ENCODE results near the gene POLDIP3. TPM values are rescaled to one million over a fixed set of nuclear protein-coding genes. Genes with fewer than 3 reads are reported as not detected.

Gene POLDIP3
- total RNA-seq, 1 experiment from 2014 or later: 67.6 TPM

- Histone ChIP-seq H4K20me1 (ENCODE audit: insufficient read depth) (no peaks in the 10 kb centered on the region), H3K36me3 (ENCODE audit: control insufficient read depth in 1 of 2, insufficient read depth in 2 of 2, low read length in 2 of 2) (peaks cover 25 to 32% of the 10 kb centered on the region in 2 experiments; a peak in 3 of 4 replicates), H3K4me2 (ENCODE audit: low read length) (no peak overlapping the region), H3K27me3 (ENCODE audit: insufficient read depth, low read length) (no peaks in the 10 kb centered on the region), H2AFZ (ENCODE audit: low read depth, low read length, poor library complexity, severe bottlenecking) (no peak overlapping the region), H3K9me2 (ENCODE audit: insufficient read depth) (no peaks in the 10 kb centered on the region), H3K9ac (ENCODE audit: low read length) (no peak overlapping the region), H3K9me3 (ENCODE audit: control insufficient read depth in 1 of 2, insufficient read depth in 1 of 2, low read depth in 1 of 2, low read length in 2 of 2) (no peaks in the 10 kb centered on the region), H3K4me1 (ENCODE audit: control insufficient read depth in 1 of 2, insufficient read depth in 2 of 2, low read length in 2 of 2) (no peaks in the 10 kb centered on the region), H3K79me2 (ENCODE audit: insufficient read depth, low read length) (peaks cover 9% of the 10 kb centered on the region), H3K27ac (ENCODE audit: low read depth, low read length) (no peak overlapping the region), H3K4me3 (replicated peaks in 1 of 2; ENCODE audit: low read depth in 1 of 2, low read length in 2 of 2) (no peak overlapping the region)
- CTCF ChIA-PET: no interaction called here
- DNase-seq (ENCODE audit: low read depth, low spot score): no peak
- TF ChIP-seq REST (IDR thresholded peaks at IDR 0.05; ENCODE audit: low read depth) (no peak), SRF (IDR thresholded peaks at IDR 0.05; ENCODE audit: low read depth) (no peak), ZBTB33 (IDR thresholded peaks at IDR 0.05; ENCODE audit: extremely low read depth, insufficient replicate concordance, low read length) (no peak), POLR2AphosphoS5 (IDR thresholded peaks at IDR 0.05; ENCODE audit: low read depth, low read length) (no peak), TCF7L2 (IDR thresholded peaks at IDR 0.05; ENCODE audit: borderline replicate concordance, extremely low read depth, insufficient read depth, insufficient read length) (no peak), EZH2phosphoT487 (IDR thresholded peaks at IDR 0.05; ENCODE audit: borderline replicate concordance) (no peak), SP1 (IDR thresholded peaks at IDR 0.05; ENCODE audit: low read depth) (no peak), RAD21 (IDR thresholded peaks at IDR 0.05; ENCODE audit: low read depth) (no peak), SIN3A (IDR thresholded peaks at IDR 0.05; ENCODE audit: low read depth) (no peak), ZFX (IDR thresholded peaks at IDR 0.05) (no peak), POLR2A (IDR thresholded peaks at IDR 0.05; ENCODE audit: borderline replicate concordance, extremely low read depth, insufficient read depth, insufficient read length) (no peak), YY1 (IDR thresholded peaks at IDR 0.05; ENCODE audit: extremely low read depth, insufficient replicate concordance, low read depth, low read length) (no peak)
- no peak for ATAC-seq
- intact Hi-C loops (cut with micrococcal nuclease): no loop called here
- POLR2A ChIA-PET: interaction anchor here (0.9 kb wide), 1 partner anchor 12 kb away, joined by 3 read pairs; no protein-coding TSS in a partner anchor
- RAD21 ChIA-PET (ENCODE audit: low non-redundant PET in 1 of 2, low total read pairs in 2 of 2, uncharacterized antibody in 2 of 2, unreplicated experiment in 2 of 2): no interaction called here
- no TSS peak for BruUV-seq (replicated peaks)
Observed at GRCh38 chr22:42627981-42628380, 13.3 kb upstream of the POLDIP3 start.
